GM12878 (cell line): Measurements from ENCODE around the gene ST13. TPM values are rescaled to one million over a fixed set of nuclear protein-coding genes. Genes with fewer than 3 reads are reported as not detected.
A peak's percentile ranks its signal among the peaks of the same experiment; 100 is the strongest.

Source experiments
- ASH2L ChIP-seq: fragments of 300-600, 200-600 bp; sonication (generic); IDR thresholded peaks from 2 replicates; pipeline ENCODE4 v1.6.1; 2017; ENCODE audit warnings: low read depth, mild to moderate bottlenecking, borderline replicate concordance
- BCL11A ChIP-seq: IDR thresholded peaks from 2 replicates; pipeline ENCODE4 v1.6.1; 2011; ENCODE audit warnings: low read depth, low read length
- CREM ChIP-seq: IDR thresholded peaks from 2 replicates; pipeline ENCODE4 v1.6.1; 2014; ENCODE audit warnings: antibody characterized with exemption, low read depth
- ELK1 ChIP-seq: IDR thresholded peaks from 2 replicates; pipeline ENCODE4 v1.6.1; 2012; ENCODE audit warnings: low read depth, low read length, improper control_type of control experiment
- ESRRA ChIP-seq: IDR thresholded peaks from 2 replicates; pipeline ENCODE4 v1.6.1; 2012; ENCODE audit warnings: mild to moderate bottlenecking, low read length, improper control_type of control experiment
- ETV6 ChIP-seq, 2 experiments: fragments of 450-650 bp in 1 of 2; IDR thresholded peaks in 1 of 2; conservative IDR thresholded peaks in 1 of 2; 2 replicates each; pipeline ENCODE4 v1.6.1; 2014; ENCODE audit warnings: antibody characterized with exemption in 1 of 2, borderline replicate concordance in 1 of 2, low read depth in 1 of 2, mild to moderate bottlenecking in 1 of 2, moderate library complexity in 1 of 2
- MTA2 ChIP-seq: fragments of 450-650 bp; IDR thresholded peaks from 2 replicates; pipeline ENCODE4 v1.6.1; 2016; ENCODE audit warnings: low read depth, mild to moderate bottlenecking, moderate library complexity
- NFXL1 ChIP-seq: fragments of 450-650 bp; IDR thresholded peaks from 2 replicates; pipeline ENCODE4 v1.6.1; 2017; ENCODE audit warnings: antibody characterized with exemption, mild to moderate bottlenecking, borderline replicate concordance
- NR2C2 ChIP-seq: IDR thresholded peaks from 2 replicates; pipeline ENCODE4 v1.6.1; 2011; ENCODE audit warnings: borderline replicate concordance, low read depth; ENCODE audit not compliant: control insufficient read depth, insufficient read length
- NR2F1 ChIP-seq: fragments of 450-650 bp; conservative IDR thresholded peaks from 2 replicates; pipeline ENCODE4 v1.6.1; 2017; ENCODE audit warnings: mild to moderate bottlenecking
- PAX5 ChIP-seq: IDR thresholded peaks from 2 replicates; pipeline ENCODE4 v1.6.1; 2011; ENCODE audit warnings: low read depth, low read length, borderline replicate concordance
- RB1 ChIP-seq: fragments of 450-650 bp; formaldehyde crosslinking; IDR thresholded peaks from 2 replicates; pipeline ENCODE4 v1.6.1; 2017; ENCODE audit warnings: mild to moderate bottlenecking, borderline replicate concordance
- RBBP5 ChIP-seq: fragments of 200-600 bp; sonication (generic); conservative IDR thresholded peaks from 2 replicates; pipeline ENCODE4 v1.6.1; 2016
- RELB ChIP-seq: fragments of 450-650 bp; IDR thresholded peaks from 2 replicates; pipeline ENCODE4 v1.6.1; 2017; ENCODE audit warnings: low read depth, mild to moderate bottlenecking, moderate library complexity
- SIX5 ChIP-seq: IDR thresholded peaks from 2 replicates; pipeline ENCODE4 v1.6.1; 2011; ENCODE audit warnings: mild to moderate bottlenecking, low read depth, low read length, moderate library complexity; ENCODE audit not compliant: severe bottlenecking
- SKIL ChIP-seq: fragments of 450-650 bp; IDR thresholded peaks from 2 replicates; pipeline ENCODE4 v1.6.1; 2017; ENCODE audit warnings: mild to moderate bottlenecking, low read depth, inconsistent platforms; ENCODE audit not compliant: poor library complexity, severe bottlenecking
- SREBF2 ChIP-seq: IDR thresholded peaks from 2 replicates; pipeline ENCODE4 v1.6.1; 2012; ENCODE audit warnings: mild to moderate bottlenecking, low read length
- TARDBP ChIP-seq: IDR thresholded peaks from 2 replicates; pipeline ENCODE4 v1.6.1; 2016; ENCODE audit warnings: borderline replicate concordance
- ZNF274 ChIP-seq: IDR thresholded peaks from one replicate; pipeline ENCODE4 v1.8.0; 2011; ENCODE audit not compliant: insufficient read length, insufficient read depth
- ZNF622 ChIP-seq: fragments of 450-650 bp; IDR thresholded peaks from 2 replicates; pipeline ENCODE4 v1.6.1; 2017; ENCODE audit warnings: mild to moderate bottlenecking, inconsistent platforms
- polyA plus RNA-seq, 11 experiments: library from polyadenylated mRNA; depleted of rRNA in 4 of 11; unstranded in 6 of 11; stranded (reverse) in 5 of 11; fragments of >200 nt; fragmentation: Nextera tagmentation in 4 of 11; fragmentation: Illumina TruSeq in 1 of 11; extraction: Ambion mirVana in 4 of 11; extraction: Trizol in 1 of 11; gene quantifications; 1 replicate in 1 of 11; 2 replicates in 10 of 11; pipeline versions ENCODE4 v1.2.1 to v1.2.3, GENCODE V29; 2011 to 2016; ENCODE audit warnings: inconsistent platforms in 2 of 11, missing spikeins in 2 of 11, low read depth in 1 of 11
- total RNA-seq, 4 experiments: library from RNA; depleted of rRNA in 3 of 4; stranded (reverse); fragments of >200 nt in 3 of 4; fragmentation: Illumina TruSeq in 1 of 4; extraction: Trizol in 1 of 4; gene quantifications; 2 replicates each; pipeline versions ENCODE4 v1.2.1 to v1.2.3, GENCODE V29; 2013 to 2021
- TF ChIP-seq, protein P1 (sequence below): IDR thresholded peaks from 2 replicates; pipeline ENCODE4 v1.6.1; 2011; ENCODE audit warnings: low read depth, mild to moderate bottlenecking, low read length, moderate library complexity, borderline replicate concordance; ENCODE audit errors: extremely low read depth
- TF ChIP-seq, protein P2 (sequence below): fragments of 450-650 bp; IDR thresholded peaks from 2 replicates; pipeline ENCODE4 v1.6.1; 2018; ENCODE audit warnings: mild to moderate bottlenecking, low read depth, moderate library complexity; ENCODE audit not compliant: partially characterized antibody

Gene ST13
- total and polyA plus RNA-seq, 10 of the 15 experiments (the other 5 are each of a cell fraction or from before 2014, with no cell fraction given), result 52.5 to 286 (median 181) TPM

- TF ChIP-seq NR2C2 (no peak), ELK1 (no peak), ASH2L (no peak; the same call in 1 of the 2 replicates), NR2F1 (0 out of 2 replicates have a peak, but pooled peaks have one; percentile 52), RELB (no peak), SREBF2 (no peak), NFXL1 (no peak), MTA2 (no peak), ETV6 (conservative IDR thresholded peaks at IDR 0.05 in 1 of 2, IDR thresholded peaks at IDR 0.05 in 1 of 2; ENCODE audit: borderline replicate concordance in 1 of 2, low read depth in 1 of 2) (no peak), ESRRA (no peak), SKIL (no peak), BCL11A (no peak), RBBP5 (no peak), TARDBP (no peak), PAX5 (no peak), ZNF622 (no peak), ZNF274 (no peak), SIX5 (no peak), RB1 (no peak; the same call in 1 of the 2 replicates), CREM (no peak)
- TF ChIP-seq, protein P1, sequence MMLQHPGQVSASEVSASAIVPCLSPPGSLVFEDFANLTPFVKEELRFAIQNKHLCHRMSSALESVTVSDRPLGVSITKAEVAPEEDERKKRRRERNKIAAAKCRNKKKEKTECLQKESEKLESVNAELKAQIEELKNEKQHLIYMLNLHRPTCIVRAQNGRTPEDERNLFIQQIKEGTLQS, result no peak
- TF ChIP-seq, protein P2, sequence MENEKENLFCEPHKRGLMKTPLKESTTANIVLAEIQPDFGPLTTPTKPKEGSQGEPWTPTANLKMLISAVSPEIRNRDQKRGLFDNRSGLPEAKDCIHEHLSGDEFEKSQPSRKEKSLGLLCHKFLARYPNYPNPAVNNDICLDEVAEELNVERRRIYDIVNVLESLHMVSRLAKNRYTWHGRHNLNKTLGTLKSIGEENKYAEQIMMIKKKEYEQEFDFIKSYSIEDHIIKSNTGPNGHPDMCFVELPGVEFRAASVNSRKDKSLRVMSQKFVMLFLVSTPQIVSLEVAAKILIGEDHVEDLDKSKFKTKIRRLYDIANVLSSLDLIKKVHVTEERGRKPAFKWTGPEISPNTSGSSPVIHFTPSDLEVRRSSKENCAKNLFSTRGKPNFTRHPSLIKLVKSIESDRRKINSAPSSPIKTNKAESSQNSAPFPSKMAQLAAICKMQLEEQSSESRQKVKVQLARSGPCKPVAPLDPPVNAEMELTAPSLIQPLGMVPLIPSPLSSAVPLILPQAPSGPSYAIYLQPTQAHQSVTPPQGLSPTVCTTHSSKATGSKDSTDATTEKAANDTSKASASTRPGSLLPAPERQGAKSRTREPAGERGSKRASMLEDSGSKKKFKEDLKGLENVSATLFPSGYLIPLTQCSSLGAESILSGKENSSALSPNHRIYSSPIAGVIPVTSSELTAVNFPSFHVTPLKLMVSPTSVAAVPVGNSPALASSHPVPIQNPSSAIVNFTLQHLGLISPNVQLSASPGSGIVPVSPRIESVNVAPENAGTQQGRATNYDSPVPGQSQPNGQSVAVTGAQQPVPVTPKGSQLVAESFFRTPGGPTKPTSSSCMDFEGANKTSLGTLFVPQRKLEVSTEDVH, result no peak
These were observed 393 bp downstream of the ST13 start (continued) for GRCh38 chr22:40855979-40856512.
